Activated CD4-positive, alpha-beta memory T cell treated with anti-CD3 and anti-CD28 coated beads for 36 hours (primary cell): ENCODE results near the gene ICOSLG. TPM values are rescaled to one million over a fixed set of nuclear protein-coding genes. Genes with fewer than 3 reads are reported as not detected.

Experiments used
- CTCF ChIA-PET: fragments of 350-600 bp; sonication (Branson Sonifier 250); formaldehyde crosslinking; loops from one replicate; lab custom pipeline; 2021; ENCODE audit warnings: antibody characterized with exemption, inconsistent platforms; lab: Charles Lee
- POLR2A ChIA-PET: fragments of 350-600 bp; sonication (Branson Sonifier 250); formaldehyde crosslinking; loops from one replicate; lab custom pipeline; 2021; ENCODE audit warnings: antibody characterized with exemption; lab: Charles Lee
- DNase-seq: peaks from one replicate; pipeline ENCODE4 v3.0.0-alpha.2; 2020
- H3K27ac Mint-ChIP-seq: one replicate; pipeline ENCODE4 v1.8.0; 2021; ENCODE audit warnings: mixed read lengths
- H3K27me3 Mint-ChIP-seq: one replicate; pipeline ENCODE4 v1.8.0; 2021; ENCODE audit warnings: mixed read lengths
- H3K36me3 Mint-ChIP-seq: one replicate; pipeline ENCODE4 v1.8.0; 2021; ENCODE audit warnings: mixed read lengths
- H3K4me1 Mint-ChIP-seq: one replicate; pipeline ENCODE4 v1.8.0; 2021; ENCODE audit warnings: low read depth, mixed read lengths
- H3K4me3 Mint-ChIP-seq: one replicate; pipeline ENCODE4 v1.8.0; 2021; ENCODE audit warnings: mild to moderate bottlenecking, mixed read lengths
- H3K9me3 Mint-ChIP-seq: one replicate; pipeline ENCODE4 v1.8.0; 2021; ENCODE audit warnings: mixed read lengths
- intact Hi-C: fragments of 100-400 bp; cut with micrococcal nuclease; formaldehyde crosslinking; loops from one replicate; pipeline ENCODE4 v1.15.1; 2023
- total RNA-seq, 2 experiments: library from RNA; stranded (reverse); gene quantifications; one replicate each; pipeline ENCODE4 v1.2.3, GENCODE V29; 2021

Gene ICOSLG
- total RNA-seq, 2 experiments from 2014 or later = 2.4 to 2.5 TPM

DNA sequence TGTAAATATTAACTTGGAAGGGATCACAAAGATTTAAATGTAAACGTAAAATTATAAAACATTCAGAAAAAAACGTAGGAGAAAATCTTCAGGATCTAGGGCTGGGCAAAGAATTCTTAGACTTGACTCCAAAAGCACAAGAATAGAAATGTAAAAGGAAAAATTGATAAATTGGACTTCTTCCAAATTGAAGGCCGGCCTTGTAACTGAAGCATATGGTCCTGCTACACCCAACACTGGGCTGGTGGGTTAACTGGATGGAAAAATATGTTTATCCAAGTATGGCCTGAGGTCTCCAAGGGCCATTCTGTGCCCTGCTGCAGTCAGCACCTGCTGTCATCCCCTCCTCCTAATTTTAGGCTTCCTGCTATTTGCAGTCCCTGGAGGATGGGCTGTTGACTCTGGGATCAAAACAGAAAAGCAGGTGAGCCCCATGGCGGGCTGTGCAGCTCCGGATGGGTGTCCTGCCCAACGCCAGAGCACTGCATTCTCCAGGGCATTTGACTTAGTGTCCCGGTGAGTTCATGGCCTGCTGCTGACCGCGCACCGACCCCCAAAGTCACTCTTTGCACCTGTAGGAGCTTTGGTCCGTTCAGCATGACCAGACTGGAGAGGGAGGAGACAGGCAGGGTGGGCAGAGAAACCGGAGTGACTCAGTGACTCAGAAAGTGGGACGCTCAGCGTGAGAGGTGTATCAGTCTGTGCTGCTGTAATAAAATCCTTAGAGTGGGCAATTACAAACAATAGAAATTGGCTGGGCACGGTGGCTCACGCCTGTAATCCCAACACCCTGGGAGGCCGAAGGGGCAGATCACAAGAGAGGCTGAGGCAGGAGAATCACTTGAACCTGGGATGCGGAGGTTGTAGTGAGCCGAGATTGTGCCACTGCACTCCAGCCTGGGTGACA, 38.9 kb upstream of the ICOSLG start:
- POLR2A ChIA-PET = no interaction called here
- no peaks in the 10 kb centered on the region for H3K9me3 Mint-ChIP-seq

DNA sequence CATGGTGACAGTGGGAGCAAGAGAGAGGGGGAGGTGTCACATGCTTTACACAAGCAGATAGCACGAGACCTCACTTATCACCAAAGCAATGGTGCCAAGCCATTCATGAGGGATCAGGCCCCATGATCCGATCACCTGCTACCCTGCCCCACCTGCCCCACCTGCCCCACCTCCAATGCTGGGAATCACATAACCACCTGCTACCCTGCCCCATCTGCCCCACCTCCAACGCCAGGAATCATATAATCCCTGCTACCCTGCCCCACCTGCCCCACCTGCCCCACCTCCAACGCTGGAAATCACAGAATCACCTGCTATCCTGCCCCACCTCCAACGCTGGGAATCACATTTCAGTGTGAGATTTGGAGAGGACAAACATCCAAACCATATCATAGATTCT, 34.3 kb upstream of the ICOSLG start:
- Mint-ChIP-seq H3K9me3 (no peaks in the 10 kb centered on the region), H3K4me3 (no peak overlapping the region), H3K27me3 (no peaks in the 10 kb centered on the region), H3K36me3 (no peaks in the 10 kb centered on the region), H3K27ac (no peak overlapping the region), H3K4me1 (no peaks in the 10 kb centered on the region)
- DNase-seq = no peak
- ChIA-PET POLR2A (no interaction called here), CTCF (no interaction called here)
- intact Hi-C loops = no loop called here

More for the DNA sequence above, 38.9 kb upstream of the ICOSLG start:
- intact Hi-C loops = no loop called here
- no peaks in the 10 kb centered on the region for H3K27me3 Mint-ChIP-seq
- no peak overlapping the region for H3K4me3 Mint-ChIP-seq
- no peaks in the 10 kb centered on the region for H3K4me1 Mint-ChIP-seq
- H3K27ac Mint-ChIP-seq = no peak overlapping the region
- CTCF ChIA-PET = no interaction called here
- DNase-seq = no peak
- H3K36me3 Mint-ChIP-seq = no peaks in the 10 kb centered on the region

DNA sequence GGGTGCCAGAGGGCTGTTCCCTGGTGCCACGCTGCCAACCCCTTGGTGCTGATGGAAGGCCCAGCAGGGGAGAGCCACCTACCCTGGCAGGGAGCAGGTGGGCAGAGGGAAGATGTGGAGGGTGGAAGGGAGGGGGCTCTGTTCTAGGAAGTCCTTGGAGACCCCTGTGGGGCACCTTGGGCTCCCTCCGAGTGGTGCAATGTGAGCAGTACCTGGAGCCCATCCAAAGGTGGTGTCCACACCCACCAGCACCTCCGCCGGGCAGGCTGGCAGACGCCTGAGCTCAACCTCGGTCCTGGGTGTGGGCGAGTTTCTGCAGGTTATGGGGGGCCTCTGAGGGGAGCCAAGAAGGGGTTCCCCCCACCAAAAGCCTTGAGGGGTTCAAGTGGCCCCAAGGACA, 32.3 kb upstream of the ICOSLG start:
- Mint-ChIP-seq H3K4me1 (no peaks in the 10 kb centered on the region), H3K36me3 (no peaks in the 10 kb centered on the region), H3K27ac (no peak overlapping the region), H3K27me3 (no peaks in the 10 kb centered on the region), H3K4me3 (no peak overlapping the region), H3K9me3 (no peaks in the 10 kb centered on the region)
- no peak for DNase-seq
- intact Hi-C loops = no loop called here
- ChIA-PET POLR2A (no interaction called here), CTCF (no interaction called here)

DNA sequence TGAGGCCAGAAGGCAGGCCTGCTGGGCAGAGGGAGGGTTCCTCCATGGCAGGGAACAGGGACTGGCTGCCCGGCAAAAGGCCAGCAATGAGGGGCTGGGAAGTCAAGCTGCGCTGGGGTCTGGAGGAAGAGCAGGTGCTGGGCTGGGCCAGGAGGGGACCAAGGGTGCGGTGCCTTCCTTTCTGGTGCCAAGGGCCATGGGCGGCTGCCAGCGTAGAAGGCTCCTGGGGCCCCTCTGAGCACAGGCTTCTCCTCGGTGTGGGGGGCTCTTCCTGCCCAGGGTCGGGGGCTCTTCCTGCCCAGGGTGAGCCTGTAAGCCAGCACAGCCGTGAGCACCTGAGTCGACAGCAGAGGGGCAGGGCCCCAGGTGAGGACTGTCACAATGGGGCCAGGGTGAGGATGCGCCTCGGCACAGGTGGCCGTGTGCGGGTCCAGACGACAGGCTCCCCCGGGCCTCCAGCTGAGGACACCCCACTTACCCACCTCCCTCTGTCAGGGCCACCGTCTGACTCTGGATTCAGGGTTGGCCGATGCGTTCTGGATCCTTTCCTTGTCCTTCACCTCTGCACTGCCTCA, 31.6 kb upstream of the ICOSLG start:
- intact Hi-C loops = no loop called here
- CTCF ChIA-PET = no interaction called here
- H3K27ac Mint-ChIP-seq = no peak overlapping the region

DNA sequence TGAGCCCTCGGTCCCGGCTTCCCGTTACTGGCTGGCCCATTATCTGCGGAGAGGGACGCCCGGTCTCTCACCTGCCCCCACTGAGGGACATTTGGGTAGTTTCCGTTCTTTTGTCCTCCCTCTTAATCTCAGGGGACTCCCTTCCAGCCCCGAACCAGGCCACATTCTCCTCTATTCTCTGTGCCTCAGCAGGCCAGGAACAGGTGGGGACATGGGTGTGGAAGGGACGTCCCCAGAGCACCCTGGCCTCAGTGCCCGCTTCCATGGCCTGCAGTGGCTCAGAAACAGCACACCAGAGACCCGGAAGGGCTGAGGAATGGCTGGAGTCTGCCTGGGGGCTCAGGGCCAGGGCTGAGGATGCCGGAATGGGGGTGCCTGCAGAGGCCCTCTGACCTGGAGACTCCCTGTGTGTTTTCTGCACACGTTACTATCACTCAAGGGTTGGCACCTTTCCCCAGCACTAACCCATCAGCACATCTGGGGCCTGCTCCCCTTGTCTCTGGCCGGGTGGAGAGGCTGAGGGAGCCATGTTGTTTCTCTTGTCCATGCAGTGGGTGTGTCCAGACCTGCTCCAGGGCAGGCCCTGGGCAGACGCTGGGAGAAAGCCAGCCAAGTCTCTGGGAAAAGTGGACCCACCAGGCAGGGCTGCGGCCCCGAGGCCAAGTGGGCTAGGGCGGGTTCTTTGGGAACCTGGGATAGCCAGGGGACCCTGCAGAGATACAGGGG, 31.0 kb upstream of the ICOSLG start:
- ChIA-PET POLR2A (no interaction called here), CTCF (no interaction called here)
- Mint-ChIP-seq H3K27ac (no peak overlapping the region), H3K27me3 (no peaks in the 10 kb centered on the region), H3K36me3 (no peaks in the 10 kb centered on the region), H3K4me3 (no peak overlapping the region), H3K4me1 (no peaks in the 10 kb centered on the region), H3K9me3 (no peaks in the 10 kb centered on the region)
- DNase-seq = no peak
- intact Hi-C loops = no loop called here

More for the DNA sequence above, 31.6 kb upstream of the ICOSLG start:
- Mint-ChIP-seq H3K4me1 (no peaks in the 10 kb centered on the region), H3K4me3 (no peak overlapping the region), H3K27me3 (no peaks in the 10 kb centered on the region), H3K9me3 (no peaks in the 10 kb centered on the region), H3K36me3 (no peaks in the 10 kb centered on the region)
- POLR2A ChIA-PET = no interaction called here
- DNase-seq = no peak

DNA sequence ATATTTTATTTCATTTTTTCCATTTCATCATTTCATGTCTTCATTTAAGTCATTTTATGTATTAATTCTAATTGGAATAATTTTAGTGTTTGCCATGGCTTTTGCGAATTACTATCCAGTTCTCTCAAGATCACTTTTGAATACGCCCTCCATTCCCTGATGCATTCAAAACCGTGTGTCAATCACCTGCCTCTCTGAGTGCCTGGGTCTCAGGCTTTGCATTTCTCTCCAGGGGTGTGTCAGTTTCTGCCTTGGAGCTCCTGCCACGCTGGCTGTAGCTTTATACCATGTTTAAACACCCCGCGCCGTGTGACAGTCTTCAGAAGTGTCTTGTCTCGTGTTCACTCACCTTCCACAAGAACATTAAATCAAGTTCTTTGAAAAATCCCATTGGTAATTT, 28.3 kb upstream of the ICOSLG start:
- ChIA-PET CTCF (interaction anchor here (1.5 kb wide), 1 partner anchor 30 kb away, joined by 3 read pairs; the partner anchor contains the start of gene PFKL), POLR2A (no interaction called here)
- no peak for DNase-seq
- Mint-ChIP-seq H3K27me3 (no peaks in the 10 kb centered on the region), H3K27ac (no peak overlapping the region), H3K9me3 (no peaks in the 10 kb centered on the region), H3K4me1 (no peaks in the 10 kb centered on the region), H3K4me3 (no peak overlapping the region), H3K36me3 (no peaks in the 10 kb centered on the region)
- intact Hi-C loops = no loop called here

DNA sequence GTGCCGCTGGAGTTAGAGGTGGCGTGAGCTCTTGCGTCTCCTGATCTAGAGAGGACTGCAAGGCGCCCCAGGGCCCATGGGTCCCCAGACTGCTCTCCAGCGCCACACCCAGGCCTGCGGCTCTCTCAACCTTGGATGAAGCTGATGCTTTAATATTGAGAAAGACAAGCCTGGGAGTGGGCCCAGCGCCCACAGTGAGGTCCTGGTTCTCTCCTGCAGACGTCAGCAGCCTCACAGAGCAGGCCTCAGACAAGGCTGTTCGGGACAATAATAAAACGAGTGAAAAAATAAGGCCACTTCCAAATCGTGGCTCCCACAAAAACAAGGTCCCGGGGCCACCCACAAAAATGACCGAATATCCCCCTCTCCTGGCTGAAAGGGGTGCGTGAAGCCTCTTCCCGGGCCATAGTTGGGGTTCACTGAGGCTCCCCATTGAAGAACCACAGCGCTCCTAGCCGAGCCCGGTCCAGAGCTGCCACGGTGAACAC, 27.0 kb upstream of the ICOSLG start:
- Mint-ChIP-seq H3K27ac (no peak overlapping the region), H3K9me3 (no peaks in the 10 kb centered on the region), H3K4me1 (no peaks in the 10 kb centered on the region), H3K4me3 (no peak overlapping the region), H3K27me3 (no peaks in the 10 kb centered on the region), H3K36me3 (no peaks in the 10 kb centered on the region)
- ChIA-PET POLR2A (no interaction called here), CTCF (interaction anchor here (0.9 kb wide), 1 partner anchor 33 kb away, joined by 3 read pairs; no protein-coding TSS in a partner anchor)
- intact Hi-C loops = no loop called here
- peak; percentile 36 for DNase-seq

DNA sequence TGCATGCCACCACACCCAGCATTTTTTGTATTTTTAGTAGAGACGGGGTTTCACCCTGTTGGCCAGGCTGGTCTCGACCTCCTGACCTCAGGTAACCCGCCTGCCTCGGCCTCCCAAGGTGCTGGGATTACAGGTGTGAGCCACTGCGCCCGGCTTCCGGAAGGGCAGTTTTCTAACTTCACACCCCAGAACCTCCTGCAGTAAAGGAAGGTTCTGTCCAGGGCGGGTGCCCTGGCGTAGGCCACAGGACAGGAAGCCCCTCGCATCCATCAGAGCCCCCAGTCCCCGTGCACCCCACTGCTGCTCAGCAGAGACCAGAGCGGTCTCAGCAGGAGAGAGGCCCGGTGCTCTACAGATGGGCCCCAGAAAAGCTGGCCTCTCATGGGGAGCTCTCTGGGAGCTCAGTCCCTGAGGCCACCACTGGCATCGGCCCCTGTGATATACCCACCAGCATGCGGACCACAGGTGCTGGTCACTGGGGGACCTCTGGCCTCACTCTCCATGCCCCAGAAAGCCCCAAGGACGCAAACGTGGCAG, 25.1 kb upstream of the ICOSLG start:
- Mint-ChIP-seq H3K4me3 (no peak overlapping the region), H3K9me3 (no peaks in the 10 kb centered on the region), H3K36me3 (no peaks in the 10 kb centered on the region), H3K4me1 (no peaks in the 10 kb centered on the region), H3K27ac (no peak overlapping the region), H3K27me3 (no peaks in the 10 kb centered on the region)
- intact Hi-C loops = no loop called here
- CTCF ChIA-PET = no interaction called here
- POLR2A ChIA-PET = no interaction called here
- no peak for DNase-seq

DNA sequence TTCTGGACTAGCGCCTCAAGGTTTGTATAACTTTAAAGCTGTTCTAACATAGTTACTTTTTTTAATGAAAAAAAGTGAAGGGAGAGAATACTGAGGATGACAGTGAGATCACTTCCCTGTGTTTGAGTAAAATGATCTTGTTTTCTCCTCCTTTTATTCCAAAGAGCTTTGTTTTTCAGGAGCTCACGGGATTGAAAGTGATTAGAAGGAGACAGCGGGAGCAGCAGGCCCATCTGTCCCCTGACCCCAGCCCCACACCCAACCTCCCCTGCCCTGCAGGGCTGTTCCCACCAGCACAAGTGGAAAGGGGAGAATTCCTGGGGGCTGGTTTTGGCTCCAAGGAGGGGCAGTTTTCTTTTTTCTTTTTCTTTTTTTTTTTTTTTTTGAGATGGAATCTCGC, 23.0 kb upstream of the ICOSLG start:
- Mint-ChIP-seq H3K4me1 (no peaks in the 10 kb centered on the region), H3K27ac (no peak overlapping the region), H3K36me3 (no peaks in the 10 kb centered on the region), H3K27me3 (no peaks in the 10 kb centered on the region), H3K9me3 (no peaks in the 10 kb centered on the region), H3K4me3 (no peak overlapping the region)
- no peak for DNase-seq
- intact Hi-C loops = no loop called here
- ChIA-PET CTCF (no interaction called here), POLR2A (no interaction called here)

DNA sequence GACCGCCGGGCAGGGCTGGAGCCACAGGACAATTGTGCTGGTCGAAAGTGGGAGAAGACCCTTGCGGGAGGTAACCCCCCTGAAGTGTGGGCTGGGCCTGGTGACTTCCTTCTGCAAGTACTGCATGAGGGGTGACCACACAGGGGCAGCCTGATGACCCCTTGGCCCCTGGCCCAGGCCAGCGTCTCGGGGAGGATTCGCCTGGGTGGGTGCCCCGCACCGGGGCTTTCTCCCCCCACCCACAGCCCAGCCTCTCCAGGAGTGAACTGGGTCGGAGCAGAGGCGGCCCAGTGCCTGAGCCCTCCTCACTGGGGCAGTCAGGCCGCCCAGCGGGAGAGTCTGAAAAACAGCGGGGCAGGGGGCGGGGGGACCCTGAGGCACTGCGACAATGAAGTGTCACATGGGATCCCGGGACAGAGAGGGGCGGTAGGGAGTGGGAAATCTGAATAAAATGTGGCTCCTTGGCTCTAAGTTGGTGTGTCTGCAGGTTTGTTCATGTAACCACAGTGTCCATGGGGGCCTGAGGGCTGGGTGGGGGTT, 22.5 kb upstream of the ICOSLG start:
- DNase-seq = no peak
- ChIA-PET CTCF (no interaction called here), POLR2A (no interaction called here)
- Mint-ChIP-seq H3K4me1 (no peaks in the 10 kb centered on the region), H3K36me3 (no peaks in the 10 kb centered on the region), H3K4me3 (no peak overlapping the region), H3K9me3 (no peaks in the 10 kb centered on the region), H3K27me3 (no peaks in the 10 kb centered on the region), H3K27ac (no peak overlapping the region)
- intact Hi-C loops = no loop called here

DNA sequence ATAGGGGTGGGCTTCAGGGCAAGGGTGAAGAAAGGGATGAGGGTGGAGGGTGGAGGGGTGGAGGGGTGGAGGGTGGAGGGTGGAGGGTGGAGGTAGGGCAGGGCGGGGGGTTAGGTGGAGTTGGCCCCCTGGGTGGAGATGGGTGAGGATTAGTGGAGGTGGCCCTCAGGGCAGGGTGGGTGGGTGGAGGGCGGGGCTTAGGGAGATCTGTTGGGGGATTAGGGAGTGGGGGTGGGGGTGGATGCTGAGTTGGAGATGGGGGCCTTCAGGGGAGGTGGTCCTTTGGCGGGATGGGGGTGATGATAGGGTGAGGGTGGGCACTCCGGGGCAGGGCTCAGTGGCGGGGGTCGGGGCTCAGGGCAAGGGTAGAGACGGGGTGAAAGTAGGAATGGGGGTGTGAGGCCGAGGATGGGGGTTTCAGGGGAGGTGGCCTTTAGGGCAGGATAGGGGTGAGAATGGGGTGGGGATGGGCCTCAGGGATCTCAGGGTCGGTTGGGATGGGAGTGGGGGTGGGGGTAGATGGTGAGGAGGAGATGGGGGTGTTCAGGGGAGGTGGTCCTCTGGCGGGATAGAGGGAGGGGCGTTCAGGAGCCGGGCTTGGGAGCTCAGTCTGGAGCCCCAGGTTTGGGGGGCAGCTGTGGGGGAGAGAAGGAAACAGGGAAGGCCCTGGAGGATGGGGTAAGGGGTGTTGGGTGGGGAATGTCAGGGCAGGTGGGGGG, 21.8 kb upstream of the ICOSLG start:
- Mint-ChIP-seq H3K4me1 (no peaks in the 10 kb centered on the region), H3K27ac (no peak overlapping the region), H3K9me3 (no peaks in the 10 kb centered on the region), H3K36me3 (no peaks in the 10 kb centered on the region), H3K4me3 (no peak overlapping the region), H3K27me3 (no peaks in the 10 kb centered on the region)
- CTCF ChIA-PET = no interaction called here
- intact Hi-C loops = no loop called here
- DNase-seq = no peak
- POLR2A ChIA-PET = no interaction called here
